CD4-positive, alpha-beta T cell (primary cell): ENCODE results near the gene ADSS1. TPM values are rescaled to one million over a fixed set of nuclear protein-coding genes. Genes with fewer than 3 reads are reported as not detected.

Source experiments
- ATAC-seq: fragments of 200-7000 bp; cut with Tn5 transposase; one replicate; pipeline ENCODE4 v1.10.0; 2022; ENCODE audit warnings: mild to moderate bottlenecking; ENCODE audit not compliant: poor library complexity
- CTCF ChIA-PET: fragments of 350-600 bp; sonication (Branson Sonifier 250); formaldehyde crosslinking; loops from one replicate; lab custom pipeline; 2021; ENCODE audit warnings: antibody characterized with exemption, inconsistent platforms; lab: Charles Lee
- POLR2A ChIA-PET: fragments of 350-600 bp; sonication (Branson Sonifier 250); formaldehyde crosslinking; loops from one replicate; lab custom pipeline; 2021; ENCODE audit warnings: antibody characterized with exemption, inconsistent platforms; lab: Charles Lee
- DNase-seq, 14 experiments: peaks; one replicate each; pipeline ENCODE4 v3.0.0-alpha.2; 2013 to 2020; ENCODE audit warnings: mixed read lengths in 2 of 14
- H3K27ac ChIP-seq, 2 donors: one replicate each; pipeline versions ENCODE4 v1.5.1 to v1.7.0; 2013; ENCODE audit warnings: low read length in 2 of 2, low read depth in 1 of 2, mild to moderate bottlenecking in 1 of 2
- H3K27me3 ChIP-seq, 2 experiments: 1 replicate in 1 of 2; 2 replicates in 1 of 2; pipeline versions ENCODE4 v1.6.1 to v1.7.0; 2013; ENCODE audit warnings: low read length in 2 of 2, control low read depth in 1 of 2, mild to moderate bottlenecking in 1 of 2, moderate library complexity in 1 of 2; ENCODE audit not compliant: insufficient read depth in 2 of 2, control insufficient read depth in 1 of 2
- H3K36me3 ChIP-seq: one replicate; pipeline ENCODE4 v1.6.1; 2013; ENCODE audit warnings: low read length, control low read depth; ENCODE audit not compliant: insufficient read depth
- H3K4me1 ChIP-seq: one replicate; pipeline ENCODE4 v1.6.1; 2013; ENCODE audit warnings: low read length, control low read depth; ENCODE audit not compliant: insufficient read depth
- H3K4me3 ChIP-seq: one replicate; pipeline ENCODE4 v1.5.1; 2013; ENCODE audit warnings: mild to moderate bottlenecking, low read length, moderate library complexity
- H3K9me3 ChIP-seq, 2 experiments: 1 replicate in 1 of 2; 2 replicates in 1 of 2; pipeline versions ENCODE4 v1.6.1 to v1.7.0; 2013; ENCODE audit warnings: low read length in 2 of 2, mild to moderate bottlenecking in 2 of 2, control low read depth in 1 of 2, moderate library complexity in 1 of 2; ENCODE audit not compliant: control insufficient read depth in 1 of 2, insufficient read depth in 1 of 2
- H3K27ac Mint-ChIP-seq: one replicate; pipeline ENCODE4 v1.8.0; 2020; ENCODE audit warnings: mixed read lengths
- H3K27me3 Mint-ChIP-seq: one replicate; pipeline ENCODE4 v1.8.0; 2021; ENCODE audit warnings: mixed read lengths
- H3K36me3 Mint-ChIP-seq: one replicate; pipeline ENCODE4 v1.8.0; 2021; ENCODE audit warnings: low read depth, mixed read lengths
- H3K4me1 Mint-ChIP-seq: one replicate; pipeline ENCODE4 v1.8.0; 2021; ENCODE audit warnings: low read depth, mixed read lengths
- H3K4me3 Mint-ChIP-seq: one replicate; pipeline ENCODE4 v1.8.0; 2020; ENCODE audit warnings: mild to moderate bottlenecking, mixed read lengths
- H3K9me3 Mint-ChIP-seq: one replicate; pipeline ENCODE4 v1.8.0; 2020; ENCODE audit warnings: mixed read lengths
- intact Hi-C, 2 experiments: fragments of 100-400 bp; cut with DNase I in 1 of 2; cut with micrococcal nuclease in 1 of 2; formaldehyde crosslinking; loops; one replicate each; pipeline versions ENCODE4 v1.15.1 to v1.9.0; 2023 to 2025; cut with DNase I, micrococcal nuclease
- total RNA-seq, 174 experiments: library from RNA in 2 of 174; stranded (reverse) in 2 of 174; gene quantifications; one replicate each; pipeline ENCODE4 v1.2.3 and lab custom pipeline; 2021 to 2026
- TF ChIP-seq, protein P1 (sequence below): fragments of 200-600 bp; IDR thresholded peaks from one replicate; pipeline ENCODE4 v1.8.0; 2022; ENCODE audit warnings: antibody characterized with exemption, mild to moderate bottlenecking

The ADSS1 gene
- total RNA-seq, 2 experiments from 2014 or later: 2.0 to 2.7 TPM

DNA sequence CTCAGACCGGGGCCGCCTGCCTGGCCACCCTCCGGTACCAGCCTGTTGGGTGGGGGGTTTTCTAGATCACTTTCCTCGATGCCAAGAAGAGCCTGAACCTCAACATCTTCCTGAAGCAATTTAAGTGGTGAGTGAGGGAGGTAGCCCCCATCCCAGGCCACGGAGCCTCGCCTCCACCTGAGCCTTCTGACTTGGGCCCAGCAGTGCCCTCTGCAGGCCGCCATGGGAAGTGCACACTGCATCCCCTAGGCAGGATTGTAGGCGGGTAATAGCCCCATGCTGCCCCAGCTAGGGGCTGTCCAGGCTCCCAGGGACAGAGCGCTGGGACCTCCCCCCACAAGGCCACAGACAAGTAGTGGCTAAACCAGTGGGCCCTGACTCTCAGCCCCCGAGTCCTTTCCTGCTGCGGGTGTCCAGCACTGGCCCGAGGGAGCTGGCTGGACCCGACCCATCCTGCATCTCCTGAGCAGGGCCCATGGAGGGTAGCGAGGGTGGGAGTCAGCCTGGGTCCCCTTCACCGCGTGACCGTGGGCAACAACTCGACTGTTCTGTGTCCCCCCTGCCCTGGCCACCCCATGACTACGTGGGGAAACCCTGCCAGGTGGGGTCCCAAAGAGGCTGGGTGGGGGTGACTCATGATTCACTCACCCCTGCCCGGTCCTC is 15.3 kb upstream of the ADSS1 start:
- H3K36me3 Mint-ChIP-seq: peaks cover 16% of the 10 kb centered on the region
- DNase-seq: peak; percentile 65 to 86 (median 70)
- intact Hi-C loops: loop anchor here (1.0 to 5.0 kb wide), 4 partner anchors 24 to 571 kb away; partner anchors contain the start of gene KIF26A (in 1 of the 2)
- ChIA-PET POLR2A (interaction anchor here (1.5 kb wide), 1 partner anchor 43 kb away, joined by 8 read pairs; no protein-coding TSS in a partner anchor), CTCF (interaction anchor here (1.1 to 1.3 kb wide), 2 partner anchors 14 to 43 kb away, joined by 3 to 5 read pairs; no protein-coding TSS in a partner anchor)
- peaks cover 5% of the 10 kb centered on the region for H3K4me1 Mint-ChIP-seq
- no peaks in the 10 kb centered on the region for H3K9me3 Mint-ChIP-seq
- TF ChIP-seq, protein P1, sequence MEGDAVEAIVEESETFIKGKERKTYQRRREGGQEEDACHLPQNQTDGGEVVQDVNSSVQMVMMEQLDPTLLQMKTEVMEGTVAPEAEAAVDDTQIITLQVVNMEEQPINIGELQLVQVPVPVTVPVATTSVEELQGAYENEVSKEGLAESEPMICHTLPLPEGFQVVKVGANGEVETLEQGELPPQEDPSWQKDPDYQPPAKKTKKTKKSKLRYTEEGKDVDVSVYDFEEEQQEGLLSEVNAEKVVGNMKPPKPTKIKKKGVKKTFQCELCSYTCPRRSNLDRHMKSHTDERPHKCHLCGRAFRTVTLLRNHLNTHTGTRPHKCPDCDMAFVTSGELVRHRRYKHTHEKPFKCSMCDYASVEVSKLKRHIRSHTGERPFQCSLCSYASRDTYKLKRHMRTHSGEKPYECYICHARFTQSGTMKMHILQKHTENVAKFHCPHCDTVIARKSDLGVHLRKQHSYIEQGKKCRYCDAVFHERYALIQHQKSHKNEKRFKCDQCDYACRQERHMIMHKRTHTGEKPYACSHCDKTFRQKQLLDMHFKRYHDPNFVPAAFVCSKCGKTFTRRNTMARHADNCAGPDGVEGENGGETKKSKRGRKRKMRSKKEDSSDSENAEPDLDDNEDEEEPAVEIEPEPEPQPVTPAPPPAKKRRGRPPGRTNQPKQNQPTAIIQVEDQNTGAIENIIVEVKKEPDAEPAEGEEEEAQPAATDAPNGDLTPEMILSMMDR: peak; percentile 96
- no peaks in the 10 kb centered on the region for H3K27me3 ChIP-seq
- no peaks in the 10 kb centered on the region for H3K9me3 ChIP-seq
- peaks cover 54% of the 10 kb centered on the region for H3K36me3 ChIP-seq
- H3K27ac ChIP-seq: no peak overlapping the region
- no peak overlapping the region for H3K4me3 ChIP-seq
- H3K27me3 Mint-ChIP-seq: no peaks in the 10 kb centered on the region
- peaks cover 8% of the 10 kb centered on the region for H3K4me1 ChIP-seq
- no peak overlapping the region for H3K4me3 Mint-ChIP-seq
- peak overlapping the region; percentile 13 for H3K27ac Mint-ChIP-seq
- peak; percentile 97 for ATAC-seq

DNA sequence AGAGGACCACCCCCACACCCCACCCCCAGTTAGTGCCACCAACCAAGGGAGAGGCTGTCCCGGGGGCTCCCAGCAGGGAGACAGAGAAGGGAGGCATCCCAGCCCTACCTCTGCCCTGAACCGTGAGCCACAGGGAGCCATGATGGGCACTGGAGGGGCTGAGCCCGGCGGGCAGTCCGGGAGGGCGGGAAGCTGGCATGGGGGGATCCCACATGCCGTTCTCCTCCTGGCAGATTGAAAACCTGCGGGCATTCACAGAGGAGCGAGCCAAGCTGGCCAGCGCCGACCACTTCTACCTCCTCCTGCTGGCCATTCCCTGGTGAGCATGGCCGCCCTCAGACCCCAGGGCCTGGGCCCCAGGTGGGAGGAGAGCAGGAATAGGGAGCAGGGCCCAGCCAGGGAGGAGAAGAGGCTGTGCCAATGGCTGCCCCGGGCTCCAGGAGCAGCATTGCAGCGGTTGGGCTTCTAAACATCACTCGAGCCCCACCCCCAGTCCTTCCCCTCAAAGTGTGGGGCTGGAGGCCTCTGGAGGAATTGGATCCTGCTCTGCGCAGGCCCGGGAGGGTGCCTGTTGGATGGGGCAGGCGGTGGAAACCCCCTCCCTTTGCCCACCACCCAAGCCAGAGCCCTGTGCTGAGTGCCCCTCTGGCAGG is 14.5 kb upstream of the ADSS1 start:
- no peak overlapping the region for H3K4me3 Mint-ChIP-seq
- intact Hi-C loops: loop anchor here in 1 of 2 experiments (2.0 to 5.0 kb wide), 2 partner anchors 25 to 572 kb away; partner anchors contain the start of gene KIF26A
- no peak overlapping the region for H3K27ac ChIP-seq
- no peaks in the 10 kb centered on the region for H3K27me3 ChIP-seq
- no peak overlapping the region for H3K27ac Mint-ChIP-seq
- TF ChIP-seq, protein P1: no peak
- no peak for DNase-seq
- no peaks in the 10 kb centered on the region for H3K27me3 Mint-ChIP-seq
- no peaks in the 10 kb centered on the region for H3K9me3 ChIP-seq
- ChIA-PET CTCF (interaction anchor here (1.1 to 1.3 kb wide), 2 partner anchors 13 to 44 kb away, joined by 3 to 5 read pairs; no protein-coding TSS in a partner anchor), POLR2A (interaction anchor here (1.5 kb wide), 1 partner anchor 44 kb away, joined by 8 read pairs; no protein-coding TSS in a partner anchor)
- H3K36me3 Mint-ChIP-seq: peaks cover 11% of the 10 kb centered on the region
- no peak overlapping the region for H3K4me3 ChIP-seq
- H3K9me3 Mint-ChIP-seq: no peaks in the 10 kb centered on the region
- peaks cover 8% of the 10 kb centered on the region for H3K4me1 ChIP-seq
- no peak for ATAC-seq
- peaks cover 5% of the 10 kb centered on the region for H3K4me1 Mint-ChIP-seq
- H3K36me3 ChIP-seq: peaks cover 54% of the 10 kb centered on the region

DNA sequence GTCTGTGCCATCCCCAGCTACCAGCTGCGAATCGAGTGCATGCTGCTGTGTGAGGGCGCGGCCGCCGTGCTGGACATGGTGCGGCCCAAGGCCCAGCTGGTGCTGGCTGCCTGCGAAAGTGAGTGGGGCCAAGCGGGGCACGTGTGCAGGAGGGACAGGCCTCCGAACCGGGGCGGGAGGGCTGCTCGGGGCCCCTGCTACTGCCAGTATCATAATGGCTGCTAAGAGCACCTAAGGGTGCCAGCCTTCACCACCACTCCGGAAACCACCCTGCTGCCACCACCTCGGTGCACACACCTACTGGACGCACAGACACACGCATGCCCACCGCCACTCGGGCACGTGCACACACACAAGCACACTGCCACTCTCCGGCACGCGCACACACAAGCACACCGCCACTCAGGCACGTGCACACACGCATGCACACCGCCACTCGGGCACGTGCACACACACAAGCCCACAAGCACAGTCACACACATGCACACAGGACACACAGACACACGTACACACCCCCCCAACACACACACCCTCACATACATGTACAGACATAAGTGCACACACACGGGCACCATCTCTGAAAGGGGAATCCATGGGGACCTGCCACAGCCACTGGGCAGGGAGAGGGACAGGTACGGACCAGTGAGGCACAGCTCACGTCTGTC is 13.8 kb upstream of the ADSS1 start:
- intact Hi-C loops: no loop called here
- ATAC-seq: no peak
- Histone ChIP-seq H3K4me3 (no peak overlapping the region), H3K27me3 (no peaks in the 10 kb centered on the region), H3K9me3 (no peaks in the 10 kb centered on the region), H3K27ac (no peak overlapping the region), H3K36me3 (peaks cover 57% of the 10 kb centered on the region), H3K4me1 (peaks cover 8% of the 10 kb centered on the region)
- no peak overlapping the region for H3K4me3 Mint-ChIP-seq
- DNase-seq: no peak
- H3K27ac Mint-ChIP-seq: no peak overlapping the region
- H3K4me1 Mint-ChIP-seq: peaks cover 5% of the 10 kb centered on the region
- ChIA-PET POLR2A (interaction anchor here (1.5 kb wide), 1 partner anchor 45 kb away, joined by 8 read pairs; no protein-coding TSS in a partner anchor), CTCF (no interaction called here)
- TF ChIP-seq, protein P1: no peak
- H3K27me3 Mint-ChIP-seq: no peaks in the 10 kb centered on the region
- H3K9me3 Mint-ChIP-seq: no peaks in the 10 kb centered on the region
- peaks cover 14% of the 10 kb centered on the region for H3K36me3 Mint-ChIP-seq
